ENCODE data around the gene SEMA5B.

Gene SEMA5B

DNA sequence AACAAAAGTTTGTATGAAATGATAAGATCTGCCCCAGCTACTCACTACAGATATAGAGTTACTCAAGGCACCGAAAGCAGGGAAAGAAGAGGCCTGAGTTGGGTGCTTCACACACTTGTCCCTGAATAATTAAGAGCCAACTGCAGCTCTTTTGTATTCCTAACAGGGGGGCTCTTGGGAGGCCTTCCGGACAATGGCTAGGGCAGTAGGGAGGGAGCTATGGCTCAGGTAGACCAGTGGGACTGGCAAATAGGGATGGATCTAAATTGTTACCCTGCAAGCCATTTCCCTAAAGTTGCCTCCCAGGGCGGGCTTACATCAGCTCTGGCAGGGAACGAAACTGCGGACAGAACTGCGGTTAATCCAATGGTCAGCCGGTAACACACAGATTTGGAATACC, 6.2 kb downstream of the SEMA5B start:
- Mint-ChIP-seq H3K36me3 (no peaks in the 10 kb centered on the region), H3K4me3 (no peak overlapping the region), H3K27ac (no peak overlapping the region), H3K27me3 (peaks cover 20% of the 10 kb centered on the region), H3K9me3 (ENCODE audit: low read depth) (no peaks in the 10 kb centered on the region), H3K4me1 (ENCODE audit: low read depth) (peaks cover 5% of the 10 kb centered on the region)

DNA sequence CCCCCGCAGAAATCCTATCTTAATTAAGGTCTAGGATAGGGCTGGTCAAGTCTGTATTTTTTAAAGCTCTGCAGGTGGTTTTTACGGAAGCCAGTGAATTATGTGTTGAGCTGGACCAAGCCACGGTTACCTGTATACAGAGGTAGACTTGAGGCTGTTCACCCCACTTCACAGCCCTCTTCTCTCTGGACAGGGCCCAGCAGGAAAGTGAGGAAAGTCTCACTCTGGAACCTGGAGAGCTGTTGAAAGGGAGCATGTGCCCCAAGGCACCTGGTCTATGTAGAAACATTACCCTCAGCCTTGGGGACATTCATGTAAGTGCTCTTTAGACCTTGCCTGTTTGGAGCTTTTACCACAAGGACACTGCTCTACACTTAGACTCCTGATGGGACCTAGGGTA, 6.9 kb downstream of the SEMA5B start:
- no peaks in the 10 kb centered on the region for H3K9me3 Mint-ChIP-seq (ENCODE audit: low read depth)
- H3K36me3 Mint-ChIP-seq = no peaks in the 10 kb centered on the region
- no peak overlapping the region for H3K27ac Mint-ChIP-seq
- H3K27me3 Mint-ChIP-seq = peaks cover 17% of the 10 kb centered on the region
- no peak overlapping the region for H3K4me3 Mint-ChIP-seq
- peaks cover under 1% of the 10 kb centered on the region for H3K4me1 Mint-ChIP-seq (ENCODE audit: low read depth)

DNA sequence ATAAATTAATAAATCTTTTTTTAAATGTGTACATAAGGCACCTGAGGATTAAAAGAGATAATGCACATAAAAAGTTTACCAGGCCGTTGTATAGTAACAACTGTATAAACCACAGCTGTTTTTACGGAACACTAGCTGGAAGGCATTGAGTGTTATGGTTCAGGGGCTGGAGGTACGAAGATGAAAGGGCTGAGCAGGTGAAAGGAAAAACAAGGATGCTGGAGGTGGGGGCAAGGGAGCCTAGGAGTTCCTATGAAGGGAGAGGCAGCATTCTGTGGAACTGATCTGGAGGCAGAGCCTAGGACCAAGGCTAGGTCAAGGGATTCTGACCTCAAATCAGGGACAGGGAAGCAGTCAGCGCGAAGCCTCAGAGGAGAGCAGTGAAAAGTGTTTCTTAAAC, 8.0 kb downstream of the SEMA5B start:
- Mint-ChIP-seq H3K27me3 (peaks cover 8% of the 10 kb centered on the region), H3K9me3 (ENCODE audit: low read depth) (no peaks in the 10 kb centered on the region), H3K4me3 (no peak overlapping the region), H3K4me1 (ENCODE audit: low read depth) (no peaks in the 10 kb centered on the region), H3K27ac (no peak overlapping the region), H3K36me3 (no peaks in the 10 kb centered on the region)

DNA sequence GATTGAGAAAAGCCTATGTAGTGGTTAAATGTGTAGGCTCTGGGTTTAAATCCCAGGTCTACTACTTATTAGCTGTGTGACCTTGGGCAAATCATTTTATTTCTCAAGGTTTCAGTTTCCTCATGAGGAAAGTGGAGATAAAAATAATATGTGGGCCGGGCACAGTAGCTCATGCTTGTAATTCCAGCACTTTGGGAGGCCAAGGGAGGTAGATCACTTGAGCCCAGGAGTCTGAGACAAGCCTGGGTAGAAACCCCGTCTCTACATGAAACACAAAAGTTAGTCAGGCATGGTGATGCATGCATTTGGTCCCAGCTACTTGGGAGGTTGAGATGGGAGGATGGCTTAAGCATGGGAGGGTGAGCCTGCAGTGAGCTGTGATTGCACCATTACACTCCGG, 8.4 kb downstream of the SEMA5B start:
- Mint-ChIP-seq H3K4me3 (no peak overlapping the region), H3K9me3 (ENCODE audit: low read depth) (no peaks in the 10 kb centered on the region), H3K27ac (no peak overlapping the region), H3K4me1 (ENCODE audit: low read depth) (no peaks in the 10 kb centered on the region), H3K27me3 (peaks cover 7% of the 10 kb centered on the region), H3K36me3 (no peaks in the 10 kb centered on the region)

DNA sequence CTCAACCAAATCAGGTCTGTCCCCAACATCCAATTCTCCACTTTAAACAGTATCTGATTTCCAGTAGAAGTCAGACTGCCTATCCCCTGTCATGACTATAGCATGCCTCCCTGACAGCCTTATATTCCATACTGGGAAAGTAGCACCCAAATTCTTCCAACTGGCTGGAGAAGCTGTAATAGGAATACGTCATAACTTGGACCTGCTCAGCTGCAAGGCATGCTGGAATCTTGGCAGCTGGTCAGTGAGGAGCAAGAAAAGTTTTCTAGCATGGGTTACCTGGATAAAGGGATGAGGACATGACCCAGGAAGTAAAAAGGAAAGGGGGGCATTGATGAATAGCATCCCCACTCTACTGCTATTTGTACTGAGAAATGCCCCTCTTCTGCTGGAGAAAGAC, 8.9 kb downstream of the SEMA5B start:
- Mint-ChIP-seq H3K4me3 (no peak overlapping the region), H3K27me3 (peaks cover 3% of the 10 kb centered on the region), H3K9me3 (ENCODE audit: low read depth) (no peaks in the 10 kb centered on the region), H3K4me1 (ENCODE audit: low read depth) (no peaks in the 10 kb centered on the region), H3K27ac (no peak overlapping the region), H3K36me3 (no peaks in the 10 kb centered on the region)

DNA sequence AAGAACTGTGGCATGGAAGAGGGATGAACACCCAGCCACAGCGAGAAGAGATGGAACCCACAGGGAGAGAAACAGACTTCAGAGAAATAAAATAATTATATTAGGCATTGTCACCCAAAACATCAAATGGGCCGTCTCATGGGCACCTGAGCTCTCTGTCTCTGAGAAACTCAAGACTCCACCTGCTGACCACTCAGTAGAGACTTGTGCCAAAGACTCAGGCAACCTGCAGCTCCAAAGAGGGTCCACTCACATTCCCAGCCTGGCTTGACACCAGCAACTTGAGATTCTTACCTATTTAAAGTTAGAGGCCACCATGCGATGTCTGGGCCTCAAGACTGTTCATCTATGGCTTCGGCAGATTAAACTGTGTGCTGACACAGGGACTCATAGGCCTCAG, 12.0 kb downstream of the SEMA5B start:
- Mint-ChIP-seq H3K36me3 (no peaks in the 10 kb centered on the region), H3K27me3 (no peaks in the 10 kb centered on the region), H3K4me3 (no peak overlapping the region), H3K9me3 (ENCODE audit: low read depth) (no peaks in the 10 kb centered on the region), H3K27ac (no peak overlapping the region), H3K4me1 (ENCODE audit: low read depth) (no peaks in the 10 kb centered on the region)

DNA sequence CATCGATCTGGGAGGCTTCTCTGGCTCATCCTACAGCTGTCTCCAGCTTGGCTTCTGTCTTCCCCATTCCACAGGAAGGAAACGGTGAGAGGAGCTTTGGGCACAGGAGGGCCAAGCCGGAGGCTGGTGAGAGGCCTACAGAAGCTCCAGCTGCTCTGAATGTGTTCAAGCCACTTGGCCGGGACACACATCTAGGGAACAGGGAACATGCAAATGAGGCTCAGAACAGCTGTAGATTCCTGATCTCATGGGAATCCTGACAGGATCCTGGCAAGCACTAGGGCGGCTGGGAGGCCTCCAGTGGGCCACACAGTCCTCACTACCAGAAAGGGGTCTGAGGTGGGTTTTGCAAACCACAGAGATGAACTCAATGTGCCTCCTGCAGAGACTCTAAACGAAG, 13.7 kb downstream of the SEMA5B start:
- peaks cover 4% of the 10 kb centered on the region for H3K27me3 Mint-ChIP-seq
- H3K9me3 Mint-ChIP-seq (ENCODE audit: low read depth) = no peaks in the 10 kb centered on the region
- H3K27ac Mint-ChIP-seq = no peak overlapping the region
- no peak overlapping the region for H3K4me3 Mint-ChIP-seq
- no peaks in the 10 kb centered on the region for H3K4me1 Mint-ChIP-seq (ENCODE audit: low read depth)
- no peaks in the 10 kb centered on the region for H3K36me3 Mint-ChIP-seq

DNA sequence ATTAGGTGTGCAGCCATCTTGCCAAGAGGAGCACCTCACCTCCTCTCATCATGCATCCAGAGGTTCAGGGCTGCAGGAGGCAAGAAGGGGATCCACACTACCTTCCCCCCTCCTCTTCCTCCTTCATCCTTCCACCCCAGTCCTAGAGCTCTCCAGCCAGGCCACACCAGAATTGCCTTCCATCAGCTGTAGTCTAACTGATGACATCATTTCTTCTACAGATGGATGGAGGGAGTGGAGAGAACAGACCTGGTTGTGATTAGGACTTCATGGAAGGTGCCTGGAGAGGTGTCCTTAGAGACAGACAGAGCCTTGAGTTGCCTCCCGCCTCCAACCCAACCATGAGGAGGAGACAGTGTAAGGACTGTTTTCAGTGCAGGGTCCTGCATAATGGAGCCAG, 14.9 kb downstream of the SEMA5B start:
- peaks cover 7% of the 10 kb centered on the region for H3K27me3 Mint-ChIP-seq
- H3K36me3 Mint-ChIP-seq = no peaks in the 10 kb centered on the region
- H3K9me3 Mint-ChIP-seq (ENCODE audit: low read depth) = no peaks in the 10 kb centered on the region
- H3K4me3 Mint-ChIP-seq = no peak overlapping the region
- no peaks in the 10 kb centered on the region for H3K4me1 Mint-ChIP-seq (ENCODE audit: low read depth)
- H3K27ac Mint-ChIP-seq = no peak overlapping the region

DNA sequence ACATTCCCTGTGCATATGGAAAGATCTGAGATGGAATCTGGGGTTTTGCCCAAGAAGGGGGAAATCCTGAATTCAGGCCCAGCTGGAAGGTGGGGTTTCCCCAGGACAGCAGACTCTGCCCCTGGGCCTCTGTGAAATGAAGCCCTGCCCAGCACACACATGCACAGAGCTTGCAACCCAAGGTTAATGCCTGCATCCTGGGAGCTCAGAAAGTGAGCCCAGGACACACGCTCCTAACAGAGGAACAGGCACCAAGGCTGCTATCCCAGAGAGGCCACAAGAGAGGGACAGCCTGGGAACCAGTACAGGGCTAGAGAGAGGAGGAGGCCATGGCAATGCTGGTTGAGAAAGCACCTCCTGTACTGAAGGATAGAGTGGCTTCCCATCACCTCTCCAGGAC, 16.1 kb downstream of the SEMA5B start:
- Mint-ChIP-seq H3K4me3 (no peak overlapping the region), H3K4me1 (ENCODE audit: low read depth) (no peaks in the 10 kb centered on the region), H3K27ac (no peak overlapping the region)

DNA sequence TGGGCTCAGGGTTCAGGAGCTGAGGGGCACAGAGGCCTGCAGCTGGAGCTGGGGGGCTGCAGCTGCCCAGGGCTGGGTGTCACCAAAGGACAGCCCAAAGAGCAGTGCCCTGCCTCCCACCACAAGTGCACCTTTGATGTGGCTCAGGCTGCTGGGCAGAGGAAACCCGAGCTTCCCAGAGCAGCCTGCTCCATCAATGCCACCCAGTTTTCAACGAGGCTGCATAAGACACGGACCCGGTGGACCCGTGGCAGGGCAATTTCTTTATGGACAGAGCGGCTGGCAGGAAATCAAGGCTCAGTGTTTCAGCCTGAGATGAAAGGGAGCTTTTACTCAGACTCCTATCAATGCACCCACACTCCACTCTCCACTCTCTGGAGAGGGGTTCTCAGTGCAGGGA, 18.7 kb downstream of the SEMA5B start:
- no peaks in the 10 kb centered on the region for H3K4me1 Mint-ChIP-seq (ENCODE audit: low read depth)
- peaks cover 17% of the 10 kb centered on the region for H3K27me3 Mint-ChIP-seq
- no peaks in the 10 kb centered on the region for H3K9me3 Mint-ChIP-seq (ENCODE audit: low read depth)
- no peak overlapping the region for H3K4me3 Mint-ChIP-seq
- H3K27ac Mint-ChIP-seq = no peak overlapping the region
- H3K36me3 Mint-ChIP-seq = no peaks in the 10 kb centered on the region

More for the DNA sequence above, 16.1 kb downstream of the SEMA5B start:
- Mint-ChIP-seq H3K27me3 (peaks cover 9% of the 10 kb centered on the region), H3K36me3 (no peaks in the 10 kb centered on the region), H3K9me3 (ENCODE audit: low read depth) (no peaks in the 10 kb centered on the region)

DNA sequence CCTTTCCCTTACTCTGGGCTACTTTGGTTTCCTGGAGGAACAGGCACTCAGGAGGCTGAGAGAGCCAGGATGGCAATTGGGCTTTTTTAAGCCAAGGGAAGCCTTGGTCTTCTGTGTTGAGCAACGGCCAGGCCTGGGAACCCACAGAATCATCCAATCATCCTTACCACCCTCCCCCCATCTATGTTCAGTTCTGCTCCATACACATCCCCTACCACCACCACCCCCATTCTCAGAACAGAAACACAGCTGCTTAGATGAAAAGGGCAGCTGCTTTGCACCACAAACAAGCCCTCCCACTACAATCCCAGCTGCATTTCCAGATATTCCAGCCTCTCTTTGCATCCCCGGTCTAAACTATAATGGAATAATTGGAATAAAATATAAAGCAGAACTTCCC, 21.0 kb downstream of the SEMA5B start:
- no peaks in the 10 kb centered on the region for H3K4me1 Mint-ChIP-seq (ENCODE audit: low read depth)
- no peak overlapping the region for H3K4me3 Mint-ChIP-seq
- no peaks in the 10 kb centered on the region for H3K36me3 Mint-ChIP-seq
- no peaks in the 10 kb centered on the region for H3K9me3 Mint-ChIP-seq (ENCODE audit: low read depth)
- peaks cover 17% of the 10 kb centered on the region for H3K27me3 Mint-ChIP-seq
- no peak overlapping the region for H3K27ac Mint-ChIP-seq

DNA sequence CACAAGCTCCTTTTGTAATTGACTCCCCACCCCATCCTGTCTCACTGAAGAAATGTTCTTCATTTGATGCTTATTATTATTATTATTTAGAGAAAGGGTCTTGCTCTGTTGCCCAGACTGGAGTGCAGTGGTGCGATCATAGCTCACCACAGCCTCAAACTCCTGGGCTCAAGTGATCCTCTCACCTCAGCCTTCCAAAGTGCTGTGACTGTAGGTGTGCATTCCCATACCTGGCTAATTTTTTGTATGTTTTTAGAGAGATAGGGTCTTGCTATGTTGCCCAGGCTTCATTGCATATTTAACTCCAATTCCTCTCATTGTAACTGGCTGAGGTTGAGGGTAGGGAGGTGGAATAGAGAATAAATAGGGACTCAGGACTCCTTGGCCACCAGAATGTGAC, 22.3 kb downstream of the SEMA5B start:
- Mint-ChIP-seq H3K27ac (no peak overlapping the region), H3K27me3 (peaks cover 16% of the 10 kb centered on the region), H3K36me3 (no peaks in the 10 kb centered on the region), H3K4me1 (ENCODE audit: low read depth) (no peaks in the 10 kb centered on the region), H3K4me3 (no peak overlapping the region), H3K9me3 (ENCODE audit: low read depth) (no peaks in the 10 kb centered on the region)

DNA sequence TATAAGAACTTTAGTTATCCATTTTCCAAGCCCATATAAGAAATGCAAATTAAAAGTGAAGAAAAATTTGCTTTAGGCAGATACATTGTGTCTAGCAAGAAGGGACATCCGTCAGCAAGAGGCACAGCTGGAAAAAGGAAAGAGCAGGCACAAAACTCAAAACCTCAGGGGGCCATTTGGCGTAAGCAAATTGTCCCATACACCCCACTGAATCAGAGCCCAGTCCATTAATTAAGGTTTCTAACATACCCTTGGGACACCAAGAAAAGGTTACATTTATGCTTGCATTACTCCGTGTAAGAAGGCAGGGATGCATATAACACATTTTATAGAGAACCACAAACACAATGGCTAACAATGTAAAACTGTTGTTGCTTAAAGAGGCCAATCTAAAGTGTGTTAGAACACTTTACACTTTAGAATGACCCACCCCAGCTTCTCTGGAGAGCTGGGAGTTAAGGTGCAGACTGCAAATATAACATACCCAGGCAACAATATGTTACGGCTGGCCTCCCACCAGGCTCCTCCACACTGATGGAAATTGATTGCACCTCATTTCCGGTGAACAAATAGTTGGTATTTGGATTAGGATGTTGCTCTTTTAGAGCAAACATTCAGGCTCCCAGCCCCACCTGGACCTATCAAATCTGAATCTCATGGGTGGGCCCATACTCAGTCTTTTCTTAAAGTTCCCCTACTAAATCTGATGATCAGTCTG, 23.2 kb downstream of the SEMA5B start:
- no peaks in the 10 kb centered on the region for H3K4me1 Mint-ChIP-seq (ENCODE audit: low read depth)
- H3K4me3 Mint-ChIP-seq = no peak overlapping the region
- H3K36me3 Mint-ChIP-seq = no peaks in the 10 kb centered on the region
- H3K27ac Mint-ChIP-seq = no peak overlapping the region
- H3K27me3 Mint-ChIP-seq = peaks cover 13% of the 10 kb centered on the region
- no peaks in the 10 kb centered on the region for H3K9me3 Mint-ChIP-seq (ENCODE audit: low read depth)

DNA sequence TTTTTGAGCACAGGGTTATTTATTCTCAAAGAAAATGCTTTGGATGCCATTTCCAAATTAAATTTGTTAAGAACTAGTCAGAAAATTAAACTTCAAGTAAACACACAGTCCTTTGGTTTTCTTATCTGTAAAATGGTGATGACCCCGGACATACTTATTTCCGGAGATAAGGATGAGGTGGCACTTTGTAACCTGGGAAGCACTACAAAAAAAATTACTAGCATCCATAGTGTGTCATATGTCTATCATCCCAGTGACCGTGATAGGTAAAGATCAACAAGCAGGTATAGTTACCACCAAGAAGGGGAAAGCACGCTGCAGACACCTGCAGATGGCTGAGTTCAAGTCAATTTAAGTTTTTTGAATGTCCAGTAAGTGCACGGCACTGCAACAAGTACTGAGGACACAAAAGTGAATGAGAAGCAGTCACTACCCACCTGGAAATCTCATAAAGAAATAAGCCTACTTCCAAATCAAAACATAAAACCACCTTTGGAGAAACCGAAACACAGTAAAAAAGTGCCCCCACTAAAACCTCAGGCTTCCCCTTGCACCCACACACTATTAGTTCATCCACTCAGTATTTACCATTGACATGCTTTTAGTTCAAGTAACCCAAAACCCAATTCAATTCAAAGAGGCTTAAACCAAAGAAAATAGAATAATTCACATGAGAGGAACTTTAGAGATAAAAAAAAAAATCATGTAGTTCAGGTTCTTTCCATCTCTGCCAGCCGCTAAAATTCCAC, 24.6 kb downstream of the SEMA5B start:
- Mint-ChIP-seq H3K27me3 (peaks cover 10% of the 10 kb centered on the region), H3K4me1 (ENCODE audit: low read depth) (no peaks in the 10 kb centered on the region), H3K36me3 (no peaks in the 10 kb centered on the region), H3K4me3 (no peak overlapping the region), H3K27ac (no peak overlapping the region), H3K9me3 (ENCODE audit: low read depth) (no peaks in the 10 kb centered on the region)

DNA sequence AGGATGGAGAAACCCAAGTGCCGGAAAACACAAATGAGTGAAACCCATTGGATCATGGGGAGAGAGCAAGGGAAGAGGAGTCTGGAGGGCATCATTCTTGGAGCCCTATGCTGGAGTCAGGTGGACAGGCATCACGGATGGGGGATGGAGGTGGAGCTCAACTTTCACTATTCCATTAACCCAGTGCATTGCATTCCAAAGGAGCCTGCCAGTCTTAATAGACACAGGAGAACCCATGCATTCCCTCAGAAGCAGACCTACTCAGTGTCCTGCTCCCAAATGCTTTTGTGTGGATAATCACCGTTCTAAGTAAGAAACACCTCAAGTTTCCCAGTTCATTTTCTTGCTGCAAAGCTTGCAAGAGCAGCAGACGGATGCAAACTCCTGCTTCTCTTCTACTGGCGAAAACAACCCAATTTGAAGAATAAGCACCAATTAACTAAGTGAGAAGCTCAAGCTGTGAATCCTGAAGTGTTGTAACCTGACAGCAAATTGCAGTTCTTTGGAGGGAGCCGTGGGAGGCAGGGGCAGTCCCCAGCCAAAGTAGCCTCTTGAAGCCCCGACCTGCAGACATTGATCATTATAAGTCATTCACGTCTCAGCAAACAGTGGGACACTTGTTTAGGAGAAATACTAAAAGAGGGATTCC, 25.3 kb downstream of the SEMA5B start:
- Mint-ChIP-seq H3K9me3 (ENCODE audit: low read depth) (no peaks in the 10 kb centered on the region), H3K27ac (no peak overlapping the region), H3K27me3 (peaks cover 8% of the 10 kb centered on the region), H3K36me3 (no peaks in the 10 kb centered on the region), H3K4me3 (no peak overlapping the region), H3K4me1 (ENCODE audit: low read depth) (no peaks in the 10 kb centered on the region)
